Measurements from ENCODE around the gene VMP1. TPM values are rescaled to one million over a fixed set of nuclear protein-coding genes. Genes with fewer than 3 reads are reported as not detected.

Gene VMP1
- total and polyA plus RNA-seq, 2 donors (not counting 1 experiment from before 2014, with no cell fraction given) = 20.4 to 83.5 TPM

- peaks cover 17% of the 10 kb centered on the region for H4K20me1 ChIP-seq (ENCODE audit: control insufficient read depth, insufficient read depth, low read length, poor library complexity, severe bottlenecking)
Measured at GRCh38 chr17:59719526-59719925, 12.1 kb downstream of the VMP1 start.

GRCh38 chr17:59722623-59723022 lies 15.2 kb downstream of the VMP1 start:
- ChIA-PET POLR2A (no interaction called here), CTCF (no interaction called here)
- H3K9ac ChIP-seq (ENCODE audit: low read length) = no peak overlapping the region
- Mint-ChIP-seq H3K4me1 (peaks cover 5% of the 10 kb centered on the region), H3K27me3 (no peaks in the 10 kb centered on the region), H3K9me3 (ENCODE audit: insufficient read depth) (no peaks in the 10 kb centered on the region), H3K4me3 (no peak overlapping the region), H3K27ac (no peak overlapping the region)
- H3K27me3 ChIP-seq (replicated peaks in 1 of 4; ENCODE audit: control extremely low read depth in 1 of 4, control insufficient read depth in 3 of 4, insufficient read depth in 4 of 4, low read length in 3 of 4) = no peaks in the 10 kb centered on the region
- H3K4me1 ChIP-seq (ENCODE audit: control insufficient read depth in 2 of 2, insufficient read depth in 2 of 2, low read length in 2 of 2) = no peaks in the 10 kb centered on the region
- intact Hi-C loops (cut with micrococcal nuclease) = no loop called here
- ATAC-seq (ENCODE audit: low read depth) = no peak
- WGBS (ENCODE audit: insufficient coverage) = 100% methylated on average over 1 of the region's 4 CpGs
- no peak overlapping the region for H3K4me2 ChIP-seq (replicated peaks; ENCODE audit: low read depth, low read length, poor library complexity, severe bottlenecking)
- no peak for DNase-seq
- H3K79me2 ChIP-seq (ENCODE audit: control insufficient read depth, insufficient read depth, low read length) = peaks cover 70% of the 10 kb centered on the region
- H3K4me3 ChIP-seq (ENCODE audit: control extremely low read depth in 1 of 5, extremely low read depth in 1 of 5, insufficient read depth in 1 of 5, low read depth in 2 of 5, low read length in 4 of 5) = no peak overlapping the region
- no peaks in the 10 kb centered on the region for H3K9me3 ChIP-seq (ENCODE audit: control extremely low read depth in 1 of 3, control insufficient read depth in 2 of 3, insufficient read depth in 1 of 3, low read length in 2 of 3)
- peaks cover 0 to 2% of the 10 kb centered on the region in 2 experiments for H3K36me3 ChIP-seq (replicated peaks in 1 of 2; ENCODE audit: control extremely low read depth in 1 of 2, control insufficient read depth in 1 of 2, extremely low read depth in 1 of 2, insufficient read depth in 2 of 2, low read length in 1 of 2)
- no peak overlapping the region for H3K27ac ChIP-seq (ENCODE audit: low read length in 2 of 2)
- TF ChIP-seq CTCF (IDR thresholded peaks at IDR 0.05) (no peak), EZH2 (IDR thresholded peaks at IDR 0.05; ENCODE audit: borderline replicate concordance, insufficient read depth, low read depth, low read length, poor library complexity, severe bottlenecking) (no peak)
- peaks cover 17% of the 10 kb centered on the region for H4K20me1 ChIP-seq (ENCODE audit: control insufficient read depth, insufficient read depth, low read length, poor library complexity, severe bottlenecking)
- H2AFZ ChIP-seq (ENCODE audit: insufficient read depth, low read depth, low read length, poor library complexity, severe bottlenecking) = no peak overlapping the region

More at GRCh38 chr17:59719526-59719925, 12.1 kb downstream of the VMP1 start:
- peaks cover 8% of the 10 kb centered on the region for H3K4me1 Mint-ChIP-seq
- H3K27me3 Mint-ChIP-seq = no peaks in the 10 kb centered on the region
- DNase-seq (no peak), ATAC-seq (ENCODE audit: low read depth) (no peak)
- TF ChIP-seq EZH2 (IDR thresholded peaks at IDR 0.05; ENCODE audit: borderline replicate concordance, insufficient read depth, low read depth, low read length, poor library complexity, severe bottlenecking) = no peak
- Histone ChIP-seq H3K9ac (ENCODE audit: low read length) (no peak overlapping the region), H3K27me3 (replicated peaks in 1 of 4; ENCODE audit: control extremely low read depth in 1 of 4, control insufficient read depth in 3 of 4, insufficient read depth in 4 of 4, low read length in 3 of 4) (no peaks in the 10 kb centered on the region), H3K4me2 (replicated peaks; ENCODE audit: low read depth, low read length, poor library complexity, severe bottlenecking) (no peak overlapping the region), H3K79me2 (ENCODE audit: control insufficient read depth, insufficient read depth, low read length) (peaks cover 93% of the 10 kb centered on the region), H3K4me3 (ENCODE audit: control extremely low read depth in 1 of 5, extremely low read depth in 1 of 5, insufficient read depth in 1 of 5, low read depth in 2 of 5, low read length in 4 of 5) (no peak overlapping the region), H3K4me1 (ENCODE audit: control insufficient read depth in 2 of 2, insufficient read depth in 2 of 2, low read length in 2 of 2) (no peaks in the 10 kb centered on the region), H3K27ac (ENCODE audit: low read length in 2 of 2) (no peak overlapping the region), H3K9me3 (ENCODE audit: control extremely low read depth in 1 of 3, control insufficient read depth in 2 of 3, insufficient read depth in 1 of 3, low read length in 2 of 3) (no peaks in the 10 kb centered on the region), H3K36me3 (replicated peaks in 1 of 2; ENCODE audit: control extremely low read depth in 1 of 2, control insufficient read depth in 1 of 2, extremely low read depth in 1 of 2, insufficient read depth in 2 of 2, low read length in 1 of 2) (peaks cover 0 to 2% of the 10 kb centered on the region in 2 experiments), H2AFZ (ENCODE audit: insufficient read depth, low read depth, low read length, poor library complexity, severe bottlenecking) (no peak overlapping the region)
- CTCF ChIA-PET = no interaction called here
- intact Hi-C loops (cut with micrococcal nuclease) = no loop called here
- no peak overlapping the region for H3K4me3 Mint-ChIP-seq
- no peaks in the 10 kb centered on the region for H3K9me3 Mint-ChIP-seq (ENCODE audit: insufficient read depth)
- POLR2A ChIA-PET = no interaction called here
- H3K27ac Mint-ChIP-seq = no peak overlapping the region

Measured in B cell (primary cell).